Right ventricle myocardium inferior (tissue), 1 donor: ENCODE data around the gene SNX9. TPM values are rescaled to one million over a fixed set of nuclear protein-coding genes. Genes with fewer than 3 reads are reported as not detected.
A peak's percentile ranks its signal among the peaks of the same experiment; 100 is the strongest.
"Not testable (repeated sequence)": the region's sequence is repeated elsewhere in the genome, so short reads cannot be mapped to it uniquely, and the experiment has no call there.

ENCODE experiments used
- ATAC-seq: fragments of 200-7000 bp; cut with Tn5 transposase; one replicate; pipeline ENCODE4 v1.9.1; 2020; ENCODE audit warnings: mild to moderate bottlenecking, moderate library complexity
- DNase-seq: peaks from one replicate; pipeline ENCODE4 v3.0.0; 2021; ENCODE audit errors: missing footprints
- intact Hi-C: fragments of 100-400 bp; cut with DNase I; formaldehyde crosslinking; loops from one replicate; pipeline ENCODE4 v1.11.0; 2022
- total RNA-seq: library from RNA; stranded (reverse); fragmentation: NEBNext Ultra II Directional; extraction: Animal tissue kit (Norgen Biotek cat#: 25700); gene quantifications from one replicate; pipeline ENCODE4 v1.2.1, GENCODE V29; 2021
- donor health status: DM: no; HTN: yes; CAD: no; lungs with severe emphysema.

Gene SNX9
- total RNA-seq, 1 donor from 2014 or later = 35.5 TPM

GRCh38 chr6:157823528-157824370 is 703 bp downstream of the SNX9 start:
- intact Hi-C loops = loop anchor here (2.0 to 5.0 kb wide), 2 partner anchors 44 to 67 kb away; no protein-coding TSS in a partner anchor
- peak; percentile 18 for ATAC-seq
- DNase-seq = no peak

GRCh38 chr6:157825243-157825904 is 2.3 kb downstream of the SNX9 start:
- intact Hi-C loops = no loop called here

GRCh38 chr6:157830354-157831017 is 7.4 kb downstream of the SNX9 start:
- ATAC-seq (no peak), DNase-seq (no peak)
- intact Hi-C loops = no loop called here

More at GRCh38 chr6:157825243-157825904, 2.3 kb downstream of the SNX9 start:
- DNase-seq = no peak
- ATAC-seq = no peak

GRCh38 chr6:157831018-157831369 is 7.9 kb downstream of the SNX9 start:
- intact Hi-C loops = no loop called here
- DNase-seq (no peak), ATAC-seq (no peak)

- DNase-seq = no peak
- intact Hi-C loops = no loop called here
- peak; percentile 54 for ATAC-seq
These were observed 8.6 kb downstream of the SNX9 start for GRCh38 chr6:157831424-157832249.

GRCh38 chr6:157832250-157832967 is 9.4 kb downstream of the SNX9 start:
- intact Hi-C loops = no loop called here
- ATAC-seq (no peak), DNase-seq (no peak)

- intact Hi-C loops = no loop called here
- ATAC-seq (no peak), DNase-seq (no peak)
These were observed 11.5 kb downstream of the SNX9 start for GRCh38 chr6:157834549-157834948.

- DNase-seq (no peak), ATAC-seq (no peak)
- intact Hi-C loops = no loop called here
These were observed 15.8 kb downstream of the SNX9 start for GRCh38 chr6:157838718-157839430.

- DNase-seq (no peak), ATAC-seq (no peak)
- intact Hi-C loops = no loop called here
These were observed 16.6 kb downstream of the SNX9 start for GRCh38 chr6:157839606-157840005.

- ATAC-seq (no peak), DNase-seq (no peak)
- intact Hi-C loops = no loop called here
These were observed 17.2 kb downstream of the SNX9 start for GRCh38 chr6:157840261-157840660.

GRCh38 chr6:157840776-157841175 is 17.7 kb downstream of the SNX9 start:
- intact Hi-C loops = no loop called here
- no peak for DNase-seq
- no peak for ATAC-seq

GRCh38 chr6:157841211-157841840 is 18.3 kb downstream of the SNX9 start:
- no peak for DNase-seq
- intact Hi-C loops = no loop called here

GRCh38 chr6:157842212-157842611 is 19.2 kb downstream of the SNX9 start:
- ATAC-seq = no peak
- no peak for DNase-seq
- intact Hi-C loops = no loop called here

More at GRCh38 chr6:157841211-157841840, 18.3 kb downstream of the SNX9 start:
- peak; percentile 41 for ATAC-seq

GRCh38 chr6:157844196-157844595 is 21.1 kb downstream of the SNX9 start:
- ATAC-seq, intact Hi-C loops, DNase-seq: not testable (repeated sequence)

GRCh38 chr6:157845493-157846259 is 22.6 kb downstream of the SNX9 start:
- intact Hi-C loops = no loop called here
- ATAC-seq (no peak), DNase-seq (no peak)

- ATAC-seq (no peak), DNase-seq (no peak)
- intact Hi-C loops = no loop called here
These were observed 24.8 kb downstream of the SNX9 start for GRCh38 chr6:157847846-157848245.
